HFF-Myc (cell line): Measurements from ENCODE around the gene GJA5.
"Not testable (repeated sequence)": the region's sequence is repeated elsewhere in the genome, so short reads cannot be mapped to it uniquely, and the experiment has no call there.

Experiments
- DNase-seq: peaks from one replicate; pipeline ENCODE4 v3.0.0-alpha.2; 2011; ENCODE audit warnings: low read depth; ENCODE audit errors: extremely low read depth
- H3K4me3 ChIP-seq: replicated peaks from 2 replicates; pipeline ENCODE4 v1.5.1; 2011; ENCODE audit warnings: low read depth, mild to moderate bottlenecking, control low read depth, low read length
- TF ChIP-seq, protein P1 (sequence below): IDR thresholded peaks from 2 replicates; pipeline ENCODE4 v1.5.1; 2012; ENCODE audit warnings: mild to moderate bottlenecking, low read depth, low read length, control low read depth; ENCODE audit errors: missing control alignments

GJA5 gene

DNA sequence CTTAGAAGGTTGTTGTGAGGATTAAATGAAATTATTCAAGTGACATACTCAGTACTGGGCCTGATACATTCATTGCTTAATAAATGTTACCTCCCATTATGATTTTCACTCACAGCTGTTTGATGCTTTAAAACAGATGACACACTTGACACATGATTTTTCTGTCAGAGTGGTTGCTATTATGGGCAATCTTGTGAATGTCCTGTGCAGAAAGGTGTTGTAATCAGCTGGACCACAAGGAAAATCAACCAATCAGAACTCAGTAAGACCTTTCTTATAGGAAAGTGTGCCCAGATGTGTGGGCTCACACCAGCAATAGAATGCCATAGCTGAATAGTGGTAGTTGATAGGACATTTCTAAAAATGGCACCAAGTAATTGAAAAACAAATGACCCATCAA is 23.5 kb downstream of the GJA5 start:
- TF ChIP-seq, protein P1, sequence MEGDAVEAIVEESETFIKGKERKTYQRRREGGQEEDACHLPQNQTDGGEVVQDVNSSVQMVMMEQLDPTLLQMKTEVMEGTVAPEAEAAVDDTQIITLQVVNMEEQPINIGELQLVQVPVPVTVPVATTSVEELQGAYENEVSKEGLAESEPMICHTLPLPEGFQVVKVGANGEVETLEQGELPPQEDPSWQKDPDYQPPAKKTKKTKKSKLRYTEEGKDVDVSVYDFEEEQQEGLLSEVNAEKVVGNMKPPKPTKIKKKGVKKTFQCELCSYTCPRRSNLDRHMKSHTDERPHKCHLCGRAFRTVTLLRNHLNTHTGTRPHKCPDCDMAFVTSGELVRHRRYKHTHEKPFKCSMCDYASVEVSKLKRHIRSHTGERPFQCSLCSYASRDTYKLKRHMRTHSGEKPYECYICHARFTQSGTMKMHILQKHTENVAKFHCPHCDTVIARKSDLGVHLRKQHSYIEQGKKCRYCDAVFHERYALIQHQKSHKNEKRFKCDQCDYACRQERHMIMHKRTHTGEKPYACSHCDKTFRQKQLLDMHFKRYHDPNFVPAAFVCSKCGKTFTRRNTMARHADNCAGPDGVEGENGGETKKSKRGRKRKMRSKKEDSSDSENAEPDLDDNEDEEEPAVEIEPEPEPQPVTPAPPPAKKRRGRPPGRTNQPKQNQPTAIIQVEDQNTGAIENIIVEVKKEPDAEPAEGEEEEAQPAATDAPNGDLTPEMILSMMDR = no peak
- H3K4me3 ChIP-seq = no peak overlapping the region
- DNase-seq = no peak

DNA sequence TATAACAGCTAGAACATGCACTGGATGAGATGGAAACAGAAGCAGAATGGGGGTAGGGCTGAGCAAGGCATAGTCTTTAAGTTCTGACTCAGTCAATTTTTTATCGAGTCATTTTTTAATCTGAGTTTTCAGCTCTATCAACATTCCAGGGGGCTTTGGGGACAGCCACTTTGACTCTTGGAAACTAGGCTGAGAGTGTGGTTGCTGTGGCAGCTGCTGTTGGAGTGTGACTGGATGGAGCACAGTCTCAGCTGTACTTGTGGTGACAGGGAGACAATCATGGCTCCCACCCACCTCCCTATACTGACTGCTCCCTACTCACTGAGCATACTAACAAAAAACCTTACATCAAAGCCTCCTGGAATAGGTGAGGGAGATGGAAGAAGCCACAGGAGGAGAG is 25.0 kb downstream of the GJA5 start:
- H3K4me3 ChIP-seq = no peak overlapping the region
- no peak for DNase-seq
- TF ChIP-seq, protein P1 = no peak

DNA sequence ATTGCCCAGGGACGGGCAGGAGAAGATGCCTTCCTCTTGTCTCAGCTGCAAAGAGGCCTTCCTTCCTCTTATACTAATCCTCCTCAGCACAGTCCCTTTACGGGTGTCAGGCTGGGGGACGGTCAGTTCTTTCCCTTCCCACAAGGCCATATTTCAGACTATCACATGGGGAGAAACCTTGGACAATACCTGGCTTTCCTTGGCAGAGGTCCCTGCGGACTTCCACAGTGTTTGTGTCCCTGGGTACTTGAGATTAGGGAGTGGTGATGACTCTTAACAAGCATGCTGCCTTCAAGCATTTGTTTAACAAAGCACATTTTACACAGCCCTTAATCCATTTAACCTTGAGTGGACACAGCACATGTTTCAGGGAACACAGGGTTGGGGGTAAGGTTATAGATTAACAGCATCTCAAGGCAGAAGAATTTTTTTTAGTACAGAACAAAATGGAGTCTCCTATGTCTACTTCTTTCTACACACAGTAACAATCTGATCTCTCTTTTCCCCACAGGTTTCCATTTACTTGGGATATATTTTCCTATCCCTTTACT is 26.0 kb downstream of the GJA5 start:
- not testable (repeated sequence) for DNase-seq

DNA sequence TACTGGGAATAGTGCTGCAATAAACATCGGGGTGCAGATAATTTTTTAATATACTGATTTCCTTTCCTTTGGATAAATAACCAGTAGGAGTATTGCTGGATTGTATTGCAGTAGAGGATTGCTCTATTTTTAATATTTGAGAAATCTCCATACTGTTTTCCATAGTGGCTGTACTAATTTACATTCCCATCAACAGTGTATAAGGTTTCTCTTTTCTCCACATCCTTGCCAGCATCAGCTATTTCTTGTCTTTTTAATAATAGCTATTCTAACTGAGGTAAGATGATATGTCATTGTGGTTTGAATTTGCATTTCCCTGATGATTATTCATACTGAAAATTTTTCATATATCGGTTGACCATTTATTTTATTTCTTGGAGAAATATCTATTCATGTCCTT is 31.1 kb downstream of the GJA5 start:
- TF ChIP-seq, protein P1 = no peak
- H3K4me3 ChIP-seq = no peak overlapping the region
- no peak for DNase-seq

More for the DNA sequence above, 26.0 kb downstream of the GJA5 start:
- not testable (repeated sequence) for H3K4me3 ChIP-seq

DNA sequence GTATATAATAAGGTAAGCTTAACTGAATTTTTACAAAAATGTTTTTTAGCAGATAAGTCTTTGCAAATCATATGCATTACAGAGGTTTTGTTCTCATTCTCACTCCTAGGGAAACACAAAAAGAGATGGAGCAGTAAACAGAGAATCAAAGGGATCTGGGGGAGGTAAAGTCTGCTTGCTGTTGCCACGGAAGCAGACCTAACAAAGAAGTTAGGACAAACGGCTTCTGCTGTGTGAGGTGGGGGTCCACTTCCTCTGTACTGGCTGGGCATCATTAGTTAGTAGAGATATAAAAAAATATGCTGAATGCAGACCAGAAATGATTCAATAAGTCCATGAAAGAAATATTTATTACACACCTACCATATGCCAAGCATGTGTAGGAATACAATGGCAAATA is 34.2 kb downstream of the GJA5 start:
- H3K4me3 ChIP-seq = no peak overlapping the region
- no peak for DNase-seq
- TF ChIP-seq, protein P1 = no peak

DNA sequence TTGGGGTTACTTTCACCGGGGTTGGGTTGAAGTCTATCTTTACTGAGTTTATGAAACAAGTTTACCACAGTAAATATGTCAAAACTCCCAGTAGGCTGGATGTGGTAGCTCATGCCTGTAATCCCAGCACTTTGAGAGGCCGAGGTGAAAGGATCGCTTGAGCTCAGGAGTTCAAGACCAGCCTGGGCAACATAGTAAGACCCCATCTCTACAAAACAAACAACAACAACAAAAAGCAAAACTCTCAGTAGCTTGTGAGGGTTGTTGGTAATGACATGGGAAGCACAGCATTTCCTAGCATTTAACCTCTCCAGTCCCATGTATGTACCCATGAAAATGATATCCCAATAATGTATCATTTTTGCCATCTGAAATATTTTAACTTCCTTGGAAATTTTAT is 34.7 kb downstream of the GJA5 start:
- no peak for DNase-seq
- TF ChIP-seq, protein P1 = no peak
- H3K4me3 ChIP-seq = no peak overlapping the region

DNA sequence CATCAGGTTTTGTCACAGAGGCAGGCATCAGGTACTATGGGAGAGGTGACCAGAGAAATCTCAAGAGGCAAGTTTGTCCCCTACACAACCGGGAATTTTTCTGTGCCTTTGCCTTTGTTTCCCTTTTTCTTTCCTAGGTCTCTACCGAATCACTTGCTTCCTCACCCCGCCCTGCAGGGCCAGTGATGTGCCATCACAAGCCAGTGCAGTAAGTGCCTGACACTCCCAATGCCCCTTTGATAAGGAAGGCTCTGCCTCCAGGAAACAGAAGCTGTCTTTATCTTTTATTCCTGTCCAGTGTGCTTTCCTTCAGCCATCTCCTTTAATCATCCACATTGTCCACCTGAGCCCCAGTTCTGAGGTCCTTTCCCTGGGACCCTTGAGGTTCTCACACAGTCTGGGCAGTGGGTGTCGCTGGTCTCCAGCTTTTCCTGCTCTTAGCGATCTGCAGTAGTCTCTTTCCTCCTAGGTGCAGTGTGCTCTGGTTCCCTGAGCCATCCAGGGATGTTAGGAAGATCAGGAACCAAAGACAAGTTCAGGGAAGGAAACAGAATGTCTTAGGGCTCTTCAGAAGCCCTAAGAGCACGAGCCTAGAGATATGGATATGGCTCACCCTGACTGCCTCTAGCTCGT is 36.6 kb downstream of the GJA5 start:
- DNase-seq = no peak
- TF ChIP-seq, protein P1 = peak; percentile 36
- H3K4me3 ChIP-seq = no peak overlapping the region
